RWPE2 (cell line): ENCODE results near the gene PRPS2.

Experiments used
- ATAC-seq: fragments of 200-7000 bp; cut with Tn5 transposase; 3 replicates; pipeline ENCODE4 v1.9.1; 2021; ENCODE audit warnings: low read depth
- DNase-seq: peaks from one replicate; pipeline ENCODE4 v3.0.0-alpha.2; 2020; ENCODE audit warnings: low spot score
- H3K27ac ChIP-seq: fragments of 450-650 bp; 2 replicates; pipeline ENCODE4 v1.5.1; 2017; ENCODE audit warnings: mild to moderate bottlenecking; ENCODE audit not compliant: poor library complexity, severe bottlenecking
- H3K27me3 ChIP-seq: fragments of 250-450 bp; sonication (Bioruptor Pico); 2 replicates; pipeline ENCODE4 v1.5.1; 2021; ENCODE audit warnings: mild to moderate bottlenecking, moderate library complexity; ENCODE audit not compliant: insufficient read depth, poor library complexity, severe bottlenecking
- H3K36me3 ChIP-seq: fragments of 250-450 bp; sonication (Bioruptor Pico); 2 replicates; pipeline ENCODE4 v1.5.1; 2020; ENCODE audit warnings: low read depth, mild to moderate bottlenecking, moderate library complexity
- H3K4me1 ChIP-seq: fragments of 250-450 bp; sonication (Bioruptor Pico); 2 replicates; pipeline ENCODE4 v1.5.1; 2021; ENCODE audit warnings: mild to moderate bottlenecking, moderate library complexity; ENCODE audit not compliant: insufficient read depth, poor library complexity, severe bottlenecking
- H3K4me3 ChIP-seq: fragments of 250-450 bp; sonication (Bioruptor Pico); 2 replicates; pipeline ENCODE4 v1.5.1; 2021; ENCODE audit warnings: mild to moderate bottlenecking, moderate library complexity; ENCODE audit not compliant: severe bottlenecking
- H3K9me3 ChIP-seq: fragments of 250-450 bp; sonication (Bioruptor Pico); 2 replicates; pipeline ENCODE4 v1.5.1; 2021; ENCODE audit warnings: mild to moderate bottlenecking, moderate library complexity; ENCODE audit not compliant: severe bottlenecking
- TF ChIP-seq, protein P1 (sequence below): fragments of 450-650 bp; IDR thresholded peaks from one replicate; pipeline ENCODE4 v1.5.1; 2017; ENCODE audit warnings: mild to moderate bottlenecking, moderate library complexity; ENCODE audit not compliant: poor library complexity, severe bottlenecking

Gene PRPS2

DNA sequence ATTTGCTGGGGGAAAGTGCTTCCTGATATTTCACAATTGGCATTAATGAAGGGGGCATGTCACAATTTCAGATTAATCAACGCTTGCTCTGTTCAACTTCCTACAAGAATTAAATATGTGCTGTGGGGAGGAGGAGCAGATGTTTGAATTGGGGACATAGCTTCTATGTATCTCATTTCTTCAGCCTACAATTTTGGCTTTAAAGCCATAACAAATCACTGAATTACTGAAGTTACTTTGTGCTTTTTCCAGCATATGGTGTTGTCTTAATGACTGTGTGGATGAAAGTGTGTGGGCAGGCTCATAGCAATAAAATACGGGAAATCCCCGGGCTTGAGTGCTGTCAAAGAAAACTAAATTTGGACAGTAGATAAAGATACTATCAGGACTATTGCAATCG is 76.5 kb downstream of the PRPS2 start:
- no peaks in the 10 kb centered on the region for H3K27me3 ChIP-seq
- no peaks in the 10 kb centered on the region for H3K9me3 ChIP-seq
- no peak overlapping the region for H3K4me3 ChIP-seq
- DNase-seq (no peak), ATAC-seq (no peak)
- no peaks in the 10 kb centered on the region for H3K4me1 ChIP-seq
- TF ChIP-seq, protein P1, sequence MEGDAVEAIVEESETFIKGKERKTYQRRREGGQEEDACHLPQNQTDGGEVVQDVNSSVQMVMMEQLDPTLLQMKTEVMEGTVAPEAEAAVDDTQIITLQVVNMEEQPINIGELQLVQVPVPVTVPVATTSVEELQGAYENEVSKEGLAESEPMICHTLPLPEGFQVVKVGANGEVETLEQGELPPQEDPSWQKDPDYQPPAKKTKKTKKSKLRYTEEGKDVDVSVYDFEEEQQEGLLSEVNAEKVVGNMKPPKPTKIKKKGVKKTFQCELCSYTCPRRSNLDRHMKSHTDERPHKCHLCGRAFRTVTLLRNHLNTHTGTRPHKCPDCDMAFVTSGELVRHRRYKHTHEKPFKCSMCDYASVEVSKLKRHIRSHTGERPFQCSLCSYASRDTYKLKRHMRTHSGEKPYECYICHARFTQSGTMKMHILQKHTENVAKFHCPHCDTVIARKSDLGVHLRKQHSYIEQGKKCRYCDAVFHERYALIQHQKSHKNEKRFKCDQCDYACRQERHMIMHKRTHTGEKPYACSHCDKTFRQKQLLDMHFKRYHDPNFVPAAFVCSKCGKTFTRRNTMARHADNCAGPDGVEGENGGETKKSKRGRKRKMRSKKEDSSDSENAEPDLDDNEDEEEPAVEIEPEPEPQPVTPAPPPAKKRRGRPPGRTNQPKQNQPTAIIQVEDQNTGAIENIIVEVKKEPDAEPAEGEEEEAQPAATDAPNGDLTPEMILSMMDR = no peak
- H3K36me3 ChIP-seq = no peaks in the 10 kb centered on the region
- H3K27ac ChIP-seq = no peak overlapping the region

DNA sequence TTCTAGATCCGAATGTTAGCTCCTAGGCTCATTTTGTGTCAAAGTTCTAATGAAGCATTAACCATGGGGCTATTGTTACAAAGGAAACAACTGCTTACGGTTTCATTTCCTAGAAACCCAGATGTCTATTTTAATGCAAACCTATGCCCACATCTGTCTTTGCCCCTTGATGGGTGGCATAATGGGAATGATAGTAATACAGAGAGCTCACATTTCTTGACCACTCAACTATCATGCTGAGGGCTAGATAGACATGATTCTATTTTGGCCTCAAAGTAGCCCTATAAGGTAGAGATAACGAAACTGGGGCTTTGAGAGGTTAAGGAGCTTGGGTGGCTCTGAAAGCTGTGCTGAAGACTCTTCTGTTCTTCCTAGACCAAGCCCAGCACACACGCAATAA is 77.5 kb downstream of the PRPS2 start:
- no peak for ATAC-seq
- no peaks in the 10 kb centered on the region for H3K27me3 ChIP-seq
- H3K36me3 ChIP-seq = no peaks in the 10 kb centered on the region
- H3K4me3 ChIP-seq = no peak overlapping the region
- DNase-seq = no peak
- TF ChIP-seq, protein P1 = no peak
- no peaks in the 10 kb centered on the region for H3K4me1 ChIP-seq
- no peak overlapping the region for H3K27ac ChIP-seq
- no peaks in the 10 kb centered on the region for H3K9me3 ChIP-seq

DNA sequence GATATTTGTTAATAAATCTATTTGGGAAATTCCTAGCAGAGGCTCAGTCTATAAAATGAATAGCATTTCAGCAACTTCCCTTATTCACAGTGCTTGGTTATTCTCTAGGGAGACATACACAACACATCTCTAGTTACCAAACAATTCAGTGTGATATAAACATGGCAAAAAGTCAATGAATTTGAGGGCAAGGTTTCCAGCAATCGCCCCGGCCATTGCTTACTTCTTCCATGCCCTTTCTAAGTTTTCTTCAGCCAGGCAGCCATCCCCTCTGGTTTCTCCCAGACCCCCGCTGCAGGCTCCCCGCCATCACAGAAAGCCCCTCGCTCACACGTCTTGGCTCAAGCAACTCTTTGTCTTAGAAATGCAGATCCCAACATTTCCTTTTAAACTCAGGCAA is 80.0 kb downstream of the PRPS2 start:
- Histone ChIP-seq H3K4me1 (no peaks in the 10 kb centered on the region), H3K27ac (no peak overlapping the region), H3K27me3 (no peaks in the 10 kb centered on the region), H3K9me3 (no peaks in the 10 kb centered on the region), H3K36me3 (no peaks in the 10 kb centered on the region), H3K4me3 (no peak overlapping the region)
- DNase-seq (no peak), ATAC-seq (no peak)
- TF ChIP-seq, protein P1 = no peak

DNA sequence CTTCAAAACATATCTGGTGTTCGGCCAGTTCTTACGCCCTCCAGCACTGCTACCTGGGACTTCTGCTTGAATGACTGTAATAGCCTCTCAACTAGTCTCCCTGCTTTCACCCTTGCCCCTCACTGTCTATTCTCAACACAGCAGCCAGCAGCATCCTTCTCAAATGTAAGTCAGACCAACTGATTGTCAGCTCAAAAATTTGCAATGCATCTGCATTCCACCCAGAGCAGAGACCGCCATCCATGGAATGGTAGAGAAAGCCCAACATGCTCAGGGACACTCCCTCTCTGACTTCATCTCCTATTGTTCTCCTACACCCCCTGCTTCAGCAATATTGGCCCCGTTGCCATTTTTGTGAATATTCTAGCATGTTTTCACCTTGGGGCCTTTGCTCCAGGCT is 81.5 kb downstream of the PRPS2 start:
- DNase-seq (no peak), ATAC-seq (no peak)
- no peak overlapping the region for H3K27ac ChIP-seq
- H3K27me3 ChIP-seq = no peaks in the 10 kb centered on the region
- no peaks in the 10 kb centered on the region for H3K36me3 ChIP-seq
- H3K4me3 ChIP-seq = no peak overlapping the region
- no peaks in the 10 kb centered on the region for H3K9me3 ChIP-seq
- TF ChIP-seq, protein P1 = no peak
- no peaks in the 10 kb centered on the region for H3K4me1 ChIP-seq
